HG03175 (cell line): Measurements from ENCODE around the gene FAM162A.
A peak's percentile ranks its signal among the peaks of the same experiment; 100 is the strongest.
"Not testable (repeated sequence)": the region's sequence is repeated elsewhere in the genome, so short reads cannot be mapped to it uniquely, and the experiment has no call there.

Source experiments
- ATAC-seq: cut with Tn5 transposase; IDR thresholded peaks from one replicate; pipeline ENCODE4 v1.9.1; 2021; ENCODE audit warnings: mild to moderate bottlenecking, moderate library complexity; ENCODE audit not compliant: unreplicated experiment

FAM162A gene

GRCh38 chr3:122415762-122416654 is 32.0 kb downstream of the FAM162A start, which contains the start of gene WDR5B:
Gene WDR5B, minus strand, starts transcription at chr3:122416062. Its CDS starts 534 bp downstream, at chr3:122415528.
- ATAC-seq, result peak; percentile 85

- no peak for ATAC-seq
Observed at GRCh38 chr3:122416966-122417365, 33.0 kb downstream of the FAM162A start.

- ATAC-seq, result no peak
Observed at GRCh38 chr3:122421101-122421500, 37.1 kb downstream of the FAM162A start.

- ATAC-seq, result no peak
Observed at GRCh38 chr3:122421836-122422235, 37.9 kb downstream of the FAM162A start.

GRCh38 chr3:122427857-122428471 is 44.0 kb downstream of the FAM162A start:
- no peak for ATAC-seq

GRCh38 chr3:122430371-122430770 is 46.4 kb downstream of the FAM162A start:
- no peak for ATAC-seq

- ATAC-seq, result no peak
Observed at GRCh38 chr3:122435950-122436349, 52.0 kb downstream of the FAM162A start.

- no peak for ATAC-seq
Observed at GRCh38 chr3:122443090-122443489, 59.1 kb downstream of the FAM162A start.

- not testable (repeated sequence) for ATAC-seq
Observed at GRCh38 chr3:122443762-122444490, 59.9 kb downstream of the FAM162A start.

- ATAC-seq, result not testable (repeated sequence)
Observed at GRCh38 chr3:122444491-122444887, 60.5 kb downstream of the FAM162A start.

GRCh38 chr3:122448218-122448617 is 64.2 kb downstream of the FAM162A start:
- not testable (repeated sequence) for ATAC-seq

GRCh38 chr3:122451371-122451770 is 67.4 kb downstream of the FAM162A start:
- ATAC-seq, result no peak

- ATAC-seq, result no peak
Observed at GRCh38 chr3:122456074-122456473, 72.1 kb downstream of the FAM162A start.

GRCh38 chr3:122457706-122458105 is 73.7 kb downstream of the FAM162A start:
- no peak for ATAC-seq

- ATAC-seq, result no peak
Observed at GRCh38 chr3:122458992-122459391, 75.0 kb downstream of the FAM162A start.

- no peak for ATAC-seq
Observed at GRCh38 chr3:122461806-122462205, 77.8 kb downstream of the FAM162A start.
